OCI-LY7 (cell line): ENCODE data around the gene ATAD3B. TPM values are rescaled to one million over a fixed set of nuclear protein-coding genes. Genes with fewer than 3 reads are reported as not detected.

Source experiments
- BruUV-seq: library from RNA; stranded (reverse); fragments of 400-500 nt; replicated peaks from 2 replicates; lab custom pipeline; 2021; lab: Mats Ljungman, UMichigan
- CTCF ChIA-PET: fragments of 300-600 bp; sonication (Branson Sonifier 250); formaldehyde crosslinking; loops from one replicate; lab custom pipeline; 2022; ENCODE audit warnings: antibody characterized with exemption; ENCODE audit not compliant: unreplicated experiment; lab: Charles Lee
- POLR2A ChIA-PET: fragments of 300-600 bp; sonication (Branson Sonifier 250); formaldehyde crosslinking; loops from one replicate; lab custom pipeline; 2022; ENCODE audit warnings: antibody characterized with exemption; lab: Charles Lee
- DNase-seq: peaks from one replicate; pipeline ENCODE4 v3.0.0-alpha.2; 2015; ENCODE audit warnings: low spot score
- H2AFZ ChIP-seq: fragments of 200-600 bp; sonication (generic), shearing (Covaris generic); 2 replicates; pipeline ENCODE4 v1.6.1; 2014; ENCODE audit warnings: mild to moderate bottlenecking, antibody characterized with exemption, low read length, moderate library complexity
- H3K27ac ChIP-seq: fragments of 200-600 bp; sonication (generic); 2 replicates; pipeline ENCODE4 v1.5.1; 2014; ENCODE audit warnings: mixed run types, low read depth, mild to moderate bottlenecking, moderate library complexity, low read length, inconsistent platforms; ENCODE audit not compliant: poor library complexity, severe bottlenecking
- H3K36me3 ChIP-seq: fragments of 200-600 bp; sonication (generic); 2 replicates; pipeline ENCODE4 v1.6.1; 2014; ENCODE audit warnings: mild to moderate bottlenecking, antibody characterized with exemption, low read length, moderate library complexity, mixed read lengths; ENCODE audit not compliant: insufficient read depth
- H3K4me1 ChIP-seq: fragments of 200-600 bp; sonication (generic); 2 replicates; pipeline ENCODE4 v1.5.1; 2014; ENCODE audit warnings: mild to moderate bottlenecking, low read length; ENCODE audit not compliant: insufficient read depth, poor library complexity, severe bottlenecking
- H3K4me2 ChIP-seq: fragments of 200-600 bp; sonication (generic); 2 replicates; pipeline ENCODE4 v1.6.1; 2014; ENCODE audit warnings: mild to moderate bottlenecking, low read length
- H3K4me3 ChIP-seq: fragments of 200-600 bp; sonication (generic); 2 replicates; pipeline ENCODE4 v1.5.1; 2014; ENCODE audit warnings: mild to moderate bottlenecking, low read depth, low read length; ENCODE audit not compliant: poor library complexity, severe bottlenecking
- H3K79me2 ChIP-seq: fragments of 200-600 bp; sonication (generic); 2 replicates; pipeline ENCODE4 v1.6.1; 2016; ENCODE audit warnings: low read depth, mild to moderate bottlenecking, low read length, moderate library complexity, mixed read lengths; ENCODE audit not compliant: insufficient read depth
- H3K9me2 ChIP-seq: fragments of 200-600 bp; sonication (generic); 2 replicates; pipeline ENCODE4 v1.6.1; 2016; ENCODE audit warnings: mild to moderate bottlenecking, low read length, mixed read lengths; ENCODE audit not compliant: insufficient read depth
- H3K9me3 ChIP-seq: fragments of 200-600 bp; sonication (generic); 2 replicates; pipeline ENCODE4 v1.6.1; 2014; ENCODE audit warnings: mild to moderate bottlenecking, mixed run types, low read length, mixed read lengths
- H4K20me1 ChIP-seq: fragments of 200-600 bp; sonication (generic); 2 replicates; pipeline ENCODE4 v1.6.1; 2014; ENCODE audit warnings: mild to moderate bottlenecking, antibody characterized with exemption, low read length, moderate library complexity, mixed read lengths; ENCODE audit not compliant: insufficient read depth
- EZH2phosphoT487 ChIP-seq: fragments of 200-600 bp; sonication (generic); IDR thresholded peaks from 2 replicates; pipeline ENCODE4 v1.6.1; 2018; ENCODE audit warnings: low read depth, borderline replicate concordance, mild to moderate bottlenecking, mixed run types, antibody characterized with exemption, low read length, moderate library complexity, mixed read lengths
- intact Hi-C: fragments of 100-400 bp; cut with micrococcal nuclease; formaldehyde crosslinking; loops from one replicate; pipeline ENCODE4 v1.10.0; 2022; ENCODE audit not compliant: unreplicated experiment
- total RNA-seq, 2 experiments: library from RNA; depleted of rRNA in 1 of 2; stranded (reverse); fragments of >200 nt in 1 of 2; shearing (Covaris generic) in 1 of 2; gene quantifications; 2 replicates each; pipeline ENCODE4 v1.2.3, GENCODE V29; 2014 to 2022
- TF ChIP-seq, protein P1 (sequence below): fragments of 200-600 bp; sonication (generic); conservative IDR thresholded peaks from 2 replicates; pipeline ENCODE4 v1.5.1; 2014; ENCODE audit warnings: mild to moderate bottlenecking, antibody characterized with exemption, low read length, moderate library complexity, mixed read lengths

Gene ATAD3B
- total RNA-seq, 2 experiments from 2014 or later: 54.9 to 62.4 TPM

DNA sequence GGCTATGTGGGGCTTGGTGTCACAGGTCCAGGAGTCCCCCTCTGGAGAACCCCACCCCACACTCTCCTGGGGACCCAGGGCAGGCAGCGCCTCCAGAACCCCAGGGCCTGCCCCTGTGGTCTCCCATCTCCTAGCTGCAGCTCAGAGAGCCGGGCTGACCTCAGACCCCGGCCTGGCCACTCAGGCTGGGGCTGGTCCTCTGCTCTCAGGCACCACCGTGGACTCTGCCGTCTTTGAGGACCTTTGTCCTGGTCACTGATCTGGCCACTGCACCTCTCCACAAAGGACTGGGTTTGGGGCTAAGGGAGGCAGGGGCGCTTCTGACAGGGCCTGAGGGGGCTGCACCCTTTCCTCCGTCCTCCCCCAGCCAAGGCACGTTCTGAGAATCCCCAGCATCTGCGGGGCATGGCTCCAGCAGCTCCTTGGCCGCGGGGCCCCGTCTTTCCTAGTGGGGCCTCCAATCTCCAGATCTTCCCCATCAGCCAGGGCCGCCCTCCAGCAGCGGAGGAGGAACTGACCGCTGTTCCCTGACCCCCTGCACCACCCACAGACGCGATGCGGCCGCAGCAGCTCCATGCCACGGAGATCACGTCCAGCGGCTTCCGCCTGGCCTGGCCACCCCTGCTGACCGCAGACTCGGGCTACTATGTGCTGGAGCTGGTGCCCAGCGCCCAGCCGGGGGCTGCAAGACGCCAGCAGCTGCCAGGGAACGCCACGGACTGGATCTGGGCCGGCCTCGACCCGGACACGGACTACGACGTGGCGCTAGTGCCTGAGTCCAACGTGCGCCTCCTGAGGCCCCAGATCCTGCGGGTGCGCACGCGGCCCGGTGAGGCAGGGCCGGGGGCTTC lies 32.8 kb upstream of the ATAD3B start:
- Histone ChIP-seq H3K27ac (no peak overlapping the region), H3K4me2 (no peak overlapping the region), H3K36me3 (no peaks in the 10 kb centered on the region), H3K9me2 (no peaks in the 10 kb centered on the region), H3K9me3 (no peaks in the 10 kb centered on the region), H3K4me1 (no peaks in the 10 kb centered on the region), H3K4me3 (no peak overlapping the region), H4K20me1 (no peaks in the 10 kb centered on the region), H3K79me2 (no peaks in the 10 kb centered on the region), H2AFZ (no peak overlapping the region)
- ChIA-PET POLR2A (no interaction called here), CTCF (no interaction called here)
- intact Hi-C loops: no loop called here
- TF ChIP-seq EZH2phosphoT487: no peak
- TF ChIP-seq, protein P1, sequence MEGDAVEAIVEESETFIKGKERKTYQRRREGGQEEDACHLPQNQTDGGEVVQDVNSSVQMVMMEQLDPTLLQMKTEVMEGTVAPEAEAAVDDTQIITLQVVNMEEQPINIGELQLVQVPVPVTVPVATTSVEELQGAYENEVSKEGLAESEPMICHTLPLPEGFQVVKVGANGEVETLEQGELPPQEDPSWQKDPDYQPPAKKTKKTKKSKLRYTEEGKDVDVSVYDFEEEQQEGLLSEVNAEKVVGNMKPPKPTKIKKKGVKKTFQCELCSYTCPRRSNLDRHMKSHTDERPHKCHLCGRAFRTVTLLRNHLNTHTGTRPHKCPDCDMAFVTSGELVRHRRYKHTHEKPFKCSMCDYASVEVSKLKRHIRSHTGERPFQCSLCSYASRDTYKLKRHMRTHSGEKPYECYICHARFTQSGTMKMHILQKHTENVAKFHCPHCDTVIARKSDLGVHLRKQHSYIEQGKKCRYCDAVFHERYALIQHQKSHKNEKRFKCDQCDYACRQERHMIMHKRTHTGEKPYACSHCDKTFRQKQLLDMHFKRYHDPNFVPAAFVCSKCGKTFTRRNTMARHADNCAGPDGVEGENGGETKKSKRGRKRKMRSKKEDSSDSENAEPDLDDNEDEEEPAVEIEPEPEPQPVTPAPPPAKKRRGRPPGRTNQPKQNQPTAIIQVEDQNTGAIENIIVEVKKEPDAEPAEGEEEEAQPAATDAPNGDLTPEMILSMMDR: no peak
- no TSS peak for BruUV-seq
- no peak for DNase-seq

DNA sequence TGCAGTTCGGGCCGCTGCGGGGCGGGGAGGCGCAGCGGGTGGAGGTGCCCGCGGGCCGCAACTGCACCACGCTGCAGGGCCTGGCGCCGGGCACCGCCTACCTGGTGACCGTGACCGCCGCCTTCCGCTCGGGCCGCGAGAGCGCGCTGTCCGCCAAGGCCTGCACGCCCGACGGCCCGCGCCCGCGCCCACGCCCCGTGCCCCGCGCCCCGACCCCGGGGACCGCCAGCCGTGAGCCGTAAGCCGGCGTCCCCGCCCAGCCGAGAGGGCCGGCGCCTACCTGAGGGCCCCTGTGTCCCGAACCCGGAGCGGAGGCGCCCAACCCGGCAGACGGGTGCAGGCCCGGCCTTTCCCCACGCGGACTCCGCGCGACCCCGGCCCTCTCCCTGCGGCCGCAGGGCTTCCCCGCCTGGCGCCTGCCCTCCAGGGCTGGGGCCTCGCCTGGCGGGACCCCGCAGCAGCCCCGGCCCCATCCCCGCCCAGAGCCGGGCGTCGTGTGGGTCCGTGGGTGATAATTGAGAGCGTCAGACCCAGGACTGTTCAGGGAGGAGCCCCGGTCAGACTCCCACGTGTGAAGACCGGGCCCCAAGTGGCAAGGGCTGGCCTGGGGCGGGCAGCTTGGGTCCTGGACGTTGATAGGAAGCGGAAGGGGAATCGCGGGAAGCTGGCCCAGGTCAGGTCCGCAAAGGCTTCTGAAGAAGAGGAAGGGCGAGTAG lies 31.9 kb upstream of the ATAD3B start:
- no peak for TF ChIP-seq EZH2phosphoT487
- TF ChIP-seq, protein P1: no peak
- CTCF ChIA-PET: no interaction called here
- Histone ChIP-seq H3K27ac (no peak overlapping the region), H3K79me2 (no peaks in the 10 kb centered on the region), H4K20me1 (no peaks in the 10 kb centered on the region), H3K4me3 (no peak overlapping the region), H3K4me1 (no peaks in the 10 kb centered on the region), H3K4me2 (no peak overlapping the region), H3K9me3 (no peaks in the 10 kb centered on the region), H2AFZ (no peak overlapping the region), H3K36me3 (no peaks in the 10 kb centered on the region), H3K9me2 (no peaks in the 10 kb centered on the region)
- no TSS peak for BruUV-seq
- DNase-seq: no peak
- POLR2A ChIA-PET: no interaction called here
- intact Hi-C loops: loop anchor here (5.0 kb wide), 1 partner anchor 63 kb away; no protein-coding TSS in a partner anchor
